B cell (primary cell): Measurements from ENCODE around the gene KAZN. TPM values are rescaled to one million over a fixed set of nuclear protein-coding genes. Genes with fewer than 3 reads are reported as not detected.

ENCODE experiments used
- ATAC-seq: fragments of 200-7000 bp; cut with Tn5 transposase; one replicate; pipeline ENCODE4 v1.10.0; 2021; ENCODE audit warnings: low read depth, mild to moderate bottlenecking, moderate number of reproducible peaks, moderate library complexity
- CTCF ChIA-PET: fragments of 350-600 bp; sonication (Branson Sonifier 250); formaldehyde crosslinking; loops from one replicate; lab custom pipeline; 2021; ENCODE audit warnings: antibody characterized with exemption, inconsistent platforms; lab: Charles Lee
- POLR2A ChIA-PET: fragments of 350-600 bp; sonication (Branson Sonifier 250); formaldehyde crosslinking; loops from one replicate; lab custom pipeline; 2021; ENCODE audit warnings: antibody characterized with exemption; lab: Charles Lee
- DNase-seq: peaks from one replicate; pipeline ENCODE4 v3.0.0; 2013
- H2AFZ ChIP-seq: 2 replicates; pipeline ENCODE4 v1.6.1; 2012; ENCODE audit warnings: mild to moderate bottlenecking, low read depth, low read length; ENCODE audit not compliant: insufficient read depth, poor library complexity, severe bottlenecking
- H3K27ac ChIP-seq, 2 donors: 1 replicate in 1 of 2; 2 replicates in 1 of 2; pipeline ENCODE4 v1.5.1; 2012 to 2013; ENCODE audit warnings: low read length in 2 of 2, mild to moderate bottlenecking in 2 of 2, moderate library complexity in 1 of 2
- H3K27me3 ChIP-seq, 4 experiments: fragments of 200-600 bp in 1 of 4; sonication (generic) in 1 of 4; replicated peaks in 1 of 4; 1 replicate in 2 of 4; 2 replicates in 2 of 4; pipeline versions ENCODE4 v1.6.1 to v1.7.0; 2013 to 2016; ENCODE audit warnings: low read length in 3 of 4, mild to moderate bottlenecking in 2 of 4, mixed read lengths in 1 of 4, moderate library complexity in 1 of 4; ENCODE audit not compliant: insufficient read depth in 4 of 4, control insufficient read depth in 3 of 4; ENCODE audit errors: control extremely low read depth in 1 of 4
- H3K36me3 ChIP-seq, 2 experiments: replicated peaks in 1 of 2; 1 replicate in 1 of 2; 2 replicates in 1 of 2; pipeline versions ENCODE4 v1.6.1 to v1.7.1; 2013; ENCODE audit warnings: low read length in 1 of 2; ENCODE audit not compliant: insufficient read depth in 2 of 2, control insufficient read depth in 1 of 2; ENCODE audit errors: control extremely low read depth in 1 of 2, extremely low read depth in 1 of 2
- H3K4me1 ChIP-seq, 2 donors: fragments of 200-600 bp in 1 of 2; sonication (generic) in 1 of 2; 1 replicate in 1 of 2; 2 replicates in 1 of 2; pipeline versions ENCODE4 v1.5.1 to v1.6.1; 2013 to 2017; ENCODE audit warnings: low read length in 2 of 2; ENCODE audit not compliant: control insufficient read depth in 2 of 2, insufficient read depth in 2 of 2
- H3K4me2 ChIP-seq: replicated peaks from 2 replicates; pipeline ENCODE3; 2012; ENCODE audit warnings: mild to moderate bottlenecking, low read depth, low read length; ENCODE audit not compliant: poor library complexity, severe bottlenecking
- H3K4me3 ChIP-seq, 5 experiments: fragments of 200-600 bp in 1 of 5; sonication (generic) in 1 of 5; 1 replicate in 3 of 5; 2 replicates in 2 of 5; pipeline versions ENCODE4 v1.5.1 to v1.7.0; 2011 to 2016; ENCODE audit warnings: low read length in 4 of 5, mild to moderate bottlenecking in 4 of 5, low read depth in 2 of 5, control low read depth in 1 of 5, moderate library complexity in 1 of 5; ENCODE audit not compliant: insufficient read depth in 1 of 5; ENCODE audit errors: control extremely low read depth in 1 of 5, extremely low read depth in 1 of 5
- H3K79me2 ChIP-seq: fragments of 200-600 bp; sonication (generic); one replicate; pipeline ENCODE4 v1.6.0; 2016; ENCODE audit warnings: low read length; ENCODE audit not compliant: control insufficient read depth, insufficient read depth
- H3K9ac ChIP-seq: fragments of 200-600 bp; sonication (generic); 2 replicates; pipeline ENCODE4 v1.6.1; 2017; ENCODE audit warnings: mild to moderate bottlenecking, low read length, moderate library complexity
- H3K9me3 ChIP-seq, 3 donors: one replicate each; pipeline versions ENCODE4 v1.6.1 to v1.7.1; 2013; ENCODE audit warnings: low read length in 2 of 3; ENCODE audit not compliant: control insufficient read depth in 2 of 3, insufficient read depth in 1 of 3; ENCODE audit errors: control extremely low read depth in 1 of 3
- H4K20me1 ChIP-seq: 2 replicates; pipeline ENCODE4 v1.6.0; 2012; ENCODE audit warnings: mild to moderate bottlenecking, low read length; ENCODE audit not compliant: insufficient read depth, control insufficient read depth, poor library complexity, severe bottlenecking
- H3K27ac Mint-ChIP-seq: one replicate; pipeline ENCODE4 v1.8.0; 2021; ENCODE audit warnings: mixed read lengths
- H3K27me3 Mint-ChIP-seq: one replicate; pipeline ENCODE4 v1.8.0; 2021; ENCODE audit warnings: mixed read lengths
- H3K4me1 Mint-ChIP-seq: one replicate; pipeline ENCODE4 v1.8.0; 2021; ENCODE audit warnings: mixed read lengths
- H3K4me3 Mint-ChIP-seq: one replicate; pipeline ENCODE4 v1.8.0; 2021; ENCODE audit warnings: mixed read lengths
- H3K9me3 Mint-ChIP-seq: one replicate; pipeline ENCODE4 v1.8.0; 2022; ENCODE audit warnings: mixed read lengths; ENCODE audit not compliant: insufficient read depth
- CTCF ChIP-seq: fragments of 200-600 bp; IDR thresholded peaks from one replicate; pipeline ENCODE4 v1.8.0; 2022; ENCODE audit warnings: antibody characterized with exemption, mild to moderate bottlenecking
- EZH2 ChIP-seq: IDR thresholded peaks from 2 replicates; pipeline ENCODE4 v1.6.1; 2012; ENCODE audit warnings: borderline replicate concordance, low read depth, mild to moderate bottlenecking, moderate library complexity, low read length; ENCODE audit not compliant: insufficient read depth, poor library complexity, severe bottlenecking
- WGBS: methylation state at CpG from one replicate; pipeline ENCODE4 v1.1.5; 2013; ENCODE audit warnings: missing lambda C conversion rate; ENCODE audit not compliant: insufficient coverage; 5-methylcytosine and 5-hydroxymethylcytosine counted together
- intact Hi-C: fragments of 100-400 bp; cut with micrococcal nuclease; formaldehyde crosslinking; loops from one replicate; pipeline ENCODE4 v1.10.0; 2022
- polyA plus RNA-seq: library from polyadenylated mRNA; depleted of rRNA; stranded (reverse); fragments of >200 nt; gene quantifications from 2 replicates; pipeline ENCODE4 v1.2.3, GENCODE V29; 2012
- total RNA-seq, 2 donors: library from RNA; stranded (reverse); fragments of 120-200 nt in 1 of 2; gene quantifications; 1 replicate in 1 of 2; 2 replicates in 1 of 2; pipeline versions ENCODE4 v1.2.3 to v1.2.4, GENCODE V29; 2013 to 2022

Gene KAZN
- total and polyA plus RNA-seq, 2 donors (not counting 1 experiment from before 2014, with no cell fraction given), result 0.13 to 0.39 TPM

DNA sequence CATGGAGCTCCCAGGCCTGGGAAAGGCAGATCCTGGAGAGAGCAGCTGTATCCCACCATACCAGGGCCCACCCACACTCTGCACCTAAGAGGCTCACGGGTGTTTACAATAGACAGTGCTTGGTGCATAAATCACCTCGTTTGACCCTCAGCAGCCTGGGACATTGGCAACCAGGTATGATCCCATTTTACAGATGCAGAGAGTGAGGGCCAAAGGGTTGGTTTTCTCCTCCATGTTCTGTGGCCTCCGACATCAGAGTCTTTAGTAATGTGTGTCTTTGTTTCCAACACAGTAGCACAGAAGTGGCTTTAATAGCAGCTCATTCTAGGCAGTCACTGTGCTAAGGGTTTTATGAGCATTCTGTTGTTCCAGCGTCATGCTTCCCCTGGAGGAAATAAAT, 176.5 kb downstream of the KAZN start:
- Histone ChIP-seq H3K27ac (no peak overlapping the region), H3K36me3 (no peaks in the 10 kb centered on the region), H4K20me1 (no peaks in the 10 kb centered on the region), H2AFZ (no peak overlapping the region), H3K4me1 (no peaks in the 10 kb centered on the region), H3K79me2 (no peaks in the 10 kb centered on the region), H3K9ac (no peak overlapping the region), H3K4me3 (no peak overlapping the region), H3K9me3 (no peaks in the 10 kb centered on the region), H3K4me2 (no peak overlapping the region), H3K27me3 (no peaks in the 10 kb centered on the region)
- H3K4me1 Mint-ChIP-seq, result no peaks in the 10 kb centered on the region
- H3K27ac Mint-ChIP-seq, result no peak overlapping the region
- WGBS, result 89% methylated on average over 4 of the region's 4 CpGs
- intact Hi-C loops, result loop anchor here (5.0 kb wide), 1 partner anchor 252 kb away; no protein-coding TSS in a partner anchor
- CTCF ChIA-PET, result no interaction called here
- TF ChIP-seq EZH2 (no peak), CTCF (no peak)
- no peak for DNase-seq
- peaks cover 8% of the 10 kb centered on the region for H3K27me3 Mint-ChIP-seq
- POLR2A ChIA-PET, result no interaction called here
- no peak overlapping the region for H3K4me3 Mint-ChIP-seq
- no peaks in the 10 kb centered on the region for H3K9me3 Mint-ChIP-seq
- ATAC-seq, result no peak

GRCh38 chr1:14775434-14775833, 176.9 kb downstream of the KAZN start:
- no peak overlapping the region for H3K27ac ChIP-seq
- H3K27me3 Mint-ChIP-seq, result peaks cover 8% of the 10 kb centered on the region
- ATAC-seq, result no peak
- ChIA-PET POLR2A (no interaction called here), CTCF (no interaction called here)
- no peaks in the 10 kb centered on the region for H3K79me2 ChIP-seq
- 85% methylated on average over 10 of the region's 10 CpGs for WGBS
- TF ChIP-seq CTCF (no peak), EZH2 (no peak)
- no peak overlapping the region for H3K9ac ChIP-seq
- H3K9me3 ChIP-seq, result no peaks in the 10 kb centered on the region
- no peaks in the 10 kb centered on the region for H3K27me3 ChIP-seq
- no peaks in the 10 kb centered on the region for H4K20me1 ChIP-seq
- H3K36me3 ChIP-seq, result no peaks in the 10 kb centered on the region
- H3K4me3 Mint-ChIP-seq, result no peak overlapping the region
- intact Hi-C loops, result loop anchor here (5.0 kb wide), 1 partner anchor 252 kb away; no protein-coding TSS in a partner anchor
- no peak overlapping the region for H3K4me2 ChIP-seq
- H3K4me1 ChIP-seq, result no peaks in the 10 kb centered on the region
- no peaks in the 10 kb centered on the region for H3K4me1 Mint-ChIP-seq
- no peak overlapping the region for H3K27ac Mint-ChIP-seq
- H2AFZ ChIP-seq, result no peak overlapping the region
- no peak for DNase-seq
- no peak overlapping the region for H3K4me3 ChIP-seq
- no peaks in the 10 kb centered on the region for H3K9me3 Mint-ChIP-seq
